GM18858 (cell line): Measurements from ENCODE around the gene HS6ST3.

Experiments
- ATAC-seq: cut with Tn5 transposase; IDR thresholded peaks from one replicate; pipeline ENCODE4 v1.9.1; 2021; ENCODE audit not compliant: unreplicated experiment

The HS6ST3 gene

GRCh38 chr13:96636001-96636709 lies 546.2 kb downstream of the HS6ST3 start:
- no peak for ATAC-seq

GRCh38 chr13:96637039-96637438 lies 547.1 kb downstream of the HS6ST3 start:
- ATAC-seq, result no peak

- no peak for ATAC-seq
Observed at GRCh38 chr13:96646101-96646500, 556.2 kb downstream of the HS6ST3 start.

DNA sequence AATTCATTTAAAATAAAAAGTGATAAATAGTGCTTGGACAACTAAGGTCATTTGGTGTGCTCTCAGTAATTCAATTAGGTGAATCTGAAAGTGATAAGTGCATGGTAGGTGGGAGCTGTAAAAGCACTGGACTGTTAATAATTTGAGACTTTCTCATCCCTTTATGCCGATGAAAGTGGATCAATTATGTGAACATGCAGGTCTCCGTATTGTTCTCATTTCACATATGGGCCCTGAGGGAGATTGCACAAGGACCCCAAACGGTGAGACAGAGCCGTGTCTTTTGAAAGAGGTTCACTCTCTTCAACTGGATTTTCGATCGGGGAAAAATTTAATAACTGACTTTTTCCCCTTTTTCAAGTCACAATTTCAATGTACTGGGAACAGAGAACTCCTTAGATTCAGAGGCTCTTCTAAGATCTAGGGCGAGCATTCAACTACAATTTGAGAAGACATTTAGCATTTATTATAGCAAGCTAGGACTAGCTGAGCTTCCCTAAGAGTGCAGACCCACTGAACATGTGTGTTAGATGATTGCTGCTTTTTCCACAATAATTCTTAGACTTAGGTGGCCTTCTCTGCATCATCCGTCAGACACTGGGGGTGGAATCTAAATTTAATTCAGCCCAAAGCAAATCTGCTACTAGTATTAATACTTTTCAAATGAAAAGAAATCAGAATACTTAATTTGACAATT lies 556.8 kb downstream of the HS6ST3 start:
- ATAC-seq, result no peak

- peak; percentile 95 for ATAC-seq
Observed at GRCh38 chr13:96650301-96650886, 560.5 kb downstream of the HS6ST3 start.

GRCh38 chr13:96651598-96651997 lies 561.7 kb downstream of the HS6ST3 start:
- ATAC-seq, result no peak

GRCh38 chr13:96652506-96652905 lies 562.6 kb downstream of the HS6ST3 start:
- ATAC-seq, result no peak

- ATAC-seq, result no peak
Observed at GRCh38 chr13:96661612-96662011, 571.7 kb downstream of the HS6ST3 start.

DNA sequence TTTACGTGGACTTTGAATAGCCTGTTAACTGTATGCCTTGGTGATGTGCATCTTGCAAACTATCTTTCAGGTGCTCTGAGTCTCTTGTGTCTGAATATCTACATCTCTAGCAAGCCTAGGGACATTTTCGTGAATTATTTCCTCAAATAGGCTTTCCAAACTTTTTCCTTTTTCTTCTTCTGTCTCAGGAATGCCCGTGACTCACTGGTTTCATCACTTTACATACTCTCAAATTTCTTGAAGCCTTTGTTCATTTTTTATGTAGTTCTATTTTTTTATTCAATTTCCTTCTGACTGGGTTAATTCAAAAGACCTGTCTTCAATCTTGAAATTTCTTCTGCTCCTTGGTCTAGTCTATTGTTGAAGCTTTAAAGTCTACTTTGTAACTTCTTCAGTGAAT lies 572.1 kb downstream of the HS6ST3 start:
- ATAC-seq, result no peak

DNA sequence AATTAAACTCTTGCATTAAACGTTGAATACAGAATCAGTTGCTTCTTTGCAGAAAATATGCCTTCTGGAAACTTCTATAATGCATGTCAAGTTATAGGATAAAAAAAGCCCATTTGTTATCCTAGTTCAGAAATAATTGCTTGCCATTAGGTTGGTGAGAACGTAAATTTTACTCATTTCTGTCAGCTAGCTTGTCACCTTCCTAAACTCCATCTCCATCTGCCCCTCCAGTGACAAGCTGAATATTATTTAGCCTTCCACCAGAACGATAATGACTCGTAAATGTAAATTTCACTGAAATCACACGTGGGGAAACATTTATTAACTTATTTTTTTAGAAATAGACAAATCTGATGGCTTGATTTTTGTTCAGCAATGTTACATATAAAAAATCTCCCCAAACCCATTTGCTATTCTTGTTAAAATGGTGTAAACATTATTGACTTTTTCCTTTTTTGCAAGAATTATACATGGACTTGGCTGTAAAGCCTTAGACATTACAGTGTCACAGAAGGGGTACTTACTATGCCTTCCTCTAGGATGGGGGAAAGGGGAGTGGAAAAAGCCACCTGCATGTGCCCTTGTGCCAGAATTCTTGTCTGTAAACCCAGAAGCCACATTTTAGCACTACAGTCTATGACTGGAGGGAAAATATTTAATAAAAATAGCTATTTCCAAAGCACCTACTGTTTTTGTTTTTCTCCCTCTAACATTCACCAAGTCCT lies 577.5 kb downstream of the HS6ST3 start:
- ATAC-seq, result no peak

GRCh38 chr13:96671073-96671472 lies 581.2 kb downstream of the HS6ST3 start:
- ATAC-seq, result no peak

- ATAC-seq, result no peak
Observed at GRCh38 chr13:96672016-96672415, 582.1 kb downstream of the HS6ST3 start.

DNA sequence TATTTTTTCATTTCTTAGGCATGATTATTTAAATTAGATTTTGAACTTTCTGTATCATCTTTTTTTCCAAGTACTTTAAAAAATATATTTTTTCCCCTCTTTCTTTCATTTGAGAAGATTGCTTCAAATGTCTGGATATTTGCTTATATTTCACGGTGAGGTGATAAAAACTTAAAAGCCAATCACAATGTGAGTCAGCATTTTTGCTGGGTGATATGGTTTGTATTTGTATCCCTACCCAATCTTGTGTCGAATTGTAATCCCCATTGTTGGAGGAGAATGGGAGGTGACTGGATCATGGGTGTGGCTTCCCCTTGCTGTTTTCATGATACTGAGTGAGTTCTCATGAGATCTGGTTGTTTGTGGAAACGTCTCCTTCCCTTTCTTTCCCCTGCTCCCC lies 583.9 kb downstream of the HS6ST3 start:
- no peak for ATAC-seq

DNA sequence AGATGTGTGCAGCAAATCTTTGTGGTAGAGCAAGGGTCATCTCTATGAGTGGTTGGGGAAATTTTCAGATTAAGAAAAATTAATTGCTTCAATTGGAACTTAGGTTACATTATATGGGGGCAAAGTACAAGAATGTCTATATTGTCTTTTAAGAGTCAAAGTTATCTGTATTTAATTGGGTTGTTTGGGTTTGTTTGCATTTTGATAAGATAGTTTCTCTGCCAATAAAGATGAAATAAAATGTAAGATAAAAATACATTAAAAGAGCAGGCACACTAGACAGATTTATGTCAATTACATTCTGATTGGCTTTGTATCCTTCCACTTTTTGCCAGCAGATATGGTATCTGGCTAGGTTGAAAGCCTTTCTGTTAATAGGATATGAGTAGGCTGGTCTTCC lies 587.1 kb downstream of the HS6ST3 start:
- ATAC-seq, result no peak

- no peak for ATAC-seq
Observed at GRCh38 chr13:96678801-96679200, 588.9 kb downstream of the HS6ST3 start.

DNA sequence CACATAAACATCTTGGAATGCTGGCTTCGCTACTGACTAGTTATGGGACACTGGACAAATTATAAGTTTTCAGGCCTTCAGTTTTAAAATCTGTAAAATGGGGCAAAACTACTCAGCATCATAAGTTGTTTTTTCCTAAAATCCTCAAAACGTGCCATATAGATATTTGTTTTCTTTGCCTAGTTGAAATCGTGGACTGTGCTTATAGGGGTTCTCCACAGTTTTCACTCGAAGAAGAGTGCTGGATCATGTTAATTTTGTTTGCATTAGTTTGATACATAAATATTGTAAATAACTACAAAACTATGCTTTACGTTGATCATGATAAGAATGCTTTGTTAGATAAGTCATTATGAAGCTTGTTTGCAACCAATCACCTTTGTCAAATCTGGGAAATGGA lies 591.0 kb downstream of the HS6ST3 start:
- ATAC-seq, result no peak

- no peak for ATAC-seq
Observed at GRCh38 chr13:96681766-96682165, 591.9 kb downstream of the HS6ST3 start.

DNA sequence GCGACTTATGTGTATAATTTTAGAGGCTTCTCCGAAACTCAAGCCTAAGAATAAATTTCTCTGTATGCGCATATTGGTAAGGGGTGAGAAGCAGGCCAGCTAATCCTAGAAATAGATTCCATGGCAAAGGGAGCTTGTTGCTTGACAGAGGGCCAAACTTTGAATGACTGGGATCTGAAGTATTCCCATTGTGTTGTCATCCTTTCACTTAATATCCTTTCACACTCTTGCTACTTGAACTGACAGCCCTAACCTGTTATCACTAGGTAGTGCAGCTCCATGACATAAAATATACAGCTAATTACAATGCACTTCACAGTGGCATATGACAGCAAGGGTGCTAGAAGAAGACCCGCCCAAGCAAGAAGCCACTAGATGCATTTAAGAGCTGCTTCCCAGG lies 594.6 kb downstream of the HS6ST3 start:
- ATAC-seq, result no peak

DNA sequence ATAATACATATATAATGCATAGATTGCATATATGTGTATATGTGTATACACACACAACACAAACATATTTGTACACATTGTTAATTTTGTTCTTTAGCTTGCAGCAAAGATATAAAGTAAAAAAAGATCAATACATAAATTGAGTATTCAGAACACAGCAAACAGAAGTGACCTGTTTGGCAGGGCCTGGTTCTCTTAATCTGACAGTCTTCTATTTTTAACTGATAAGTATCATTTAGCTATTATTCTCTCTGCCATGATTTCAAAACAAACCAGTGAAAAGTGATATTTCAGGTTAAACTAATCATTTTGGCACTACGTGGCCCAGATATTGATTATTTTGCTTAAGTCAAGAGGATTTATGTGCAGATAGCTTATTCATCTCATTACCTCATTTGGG lies 595.0 kb downstream of the HS6ST3 start:
- ATAC-seq, result no peak

- no peak for ATAC-seq
Observed at GRCh38 chr13:96686286-96686685, 596.4 kb downstream of the HS6ST3 start.

- no peak for ATAC-seq
Observed at GRCh38 chr13:96687191-96687590, 597.3 kb downstream of the HS6ST3 start.

DNA sequence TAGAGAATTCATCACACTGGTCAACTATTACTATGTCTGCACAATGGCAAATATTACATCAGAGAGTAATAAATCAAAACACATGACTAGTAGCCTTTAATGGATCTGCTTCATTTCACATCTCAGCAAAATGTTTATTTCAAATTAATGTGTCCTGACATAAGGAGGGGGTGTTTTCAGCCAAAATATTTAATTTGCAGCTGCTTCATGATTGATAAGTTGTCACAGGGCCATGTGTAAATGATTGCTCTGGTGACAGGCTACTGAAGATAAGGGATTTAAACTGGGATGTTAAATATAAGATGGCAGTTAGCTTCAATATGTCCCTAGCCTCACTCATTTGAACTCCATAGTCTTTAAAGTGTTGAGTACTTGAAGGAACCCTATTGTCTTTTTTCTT lies 601.1 kb downstream of the HS6ST3 start:
- ATAC-seq, result no peak
